ENCODE data around the gene RNASE7. TPM values are rescaled to one million over a fixed set of nuclear protein-coding genes. Genes with fewer than 3 reads are reported as not detected.
A peak's percentile ranks its signal among the peaks of the same experiment; 100 is the strongest.

Gene RNASE7
- total RNA-seq, 2 experiments from 2014 or later: not detected

DNA sequence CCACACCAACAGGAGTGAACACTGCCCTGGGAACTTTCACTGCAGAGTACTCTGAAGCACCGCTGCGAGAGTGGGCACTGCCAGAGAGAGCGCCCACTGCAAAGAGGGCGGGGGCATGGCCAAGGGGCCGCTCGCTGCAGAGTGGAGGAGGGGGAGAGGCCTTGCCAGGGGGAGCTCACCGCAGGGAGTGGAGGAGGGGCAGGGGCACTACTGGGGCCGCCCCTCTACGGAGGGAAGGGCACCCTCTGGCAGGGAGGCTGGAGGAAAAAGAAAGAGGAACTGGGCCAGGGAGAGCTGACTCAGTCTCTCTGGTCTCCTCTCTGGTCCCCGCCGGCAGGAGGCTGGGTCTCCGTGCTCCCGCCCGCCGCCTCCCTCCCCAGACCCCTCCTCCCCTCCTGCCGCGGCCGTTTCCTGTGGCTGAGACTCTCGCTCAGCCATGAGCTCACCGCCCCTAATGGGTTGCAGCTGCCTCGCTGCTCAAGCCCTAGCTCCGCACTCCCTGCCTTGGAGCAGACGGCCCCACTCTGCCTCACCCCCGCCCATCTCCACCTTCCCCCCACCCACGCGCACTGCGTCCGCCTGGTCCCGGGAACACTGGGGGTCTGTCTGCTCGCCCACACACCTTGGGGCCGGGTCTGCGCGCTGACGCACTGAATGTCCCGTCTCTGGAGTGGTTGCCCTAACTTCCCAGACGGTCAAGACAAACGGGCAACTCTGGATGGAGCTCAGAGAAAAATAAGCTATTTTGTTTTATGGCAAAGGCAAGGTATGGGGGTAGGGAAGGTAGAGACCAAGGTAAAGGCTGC, 29.3 kb downstream of the RNASE7 start:
- Mint-ChIP-seq H3K4me3 (peak overlapping the region; percentile 86), H3K4me1 (ENCODE audit: low read depth) (peaks cover 37% of the 10 kb centered on the region), H3K27ac (no peak overlapping the region), H3K27me3 (peaks cover 71% of the 10 kb centered on the region), H3K36me3 (ENCODE audit: low read depth) (no peaks in the 10 kb centered on the region), H3K9me3 (no peaks in the 10 kb centered on the region)
- Histone ChIP-seq H3K27me3 (ENCODE audit: control insufficient read depth in 1 of 2, insufficient read depth in 2 of 2, low read length in 2 of 2) (peaks cover 40 to 59% of the 10 kb centered on the region in 2 experiments), H3K4me3 (ENCODE audit: low read length) (peak overlapping the region; percentile 51), H3K4me1 (ENCODE audit: insufficient read depth, low read length) (peaks cover 37% of the 10 kb centered on the region), H3K9me3 (ENCODE audit: control insufficient read depth in 1 of 2, insufficient read depth in 1 of 2, low read length in 2 of 2) (peaks cover 0 to 13% of the 10 kb centered on the region in 2 experiments), H3K27ac (ENCODE audit: low read depth in 1 of 2, low read length in 2 of 2) (no peak overlapping the region), H3K36me3 (ENCODE audit: insufficient read depth, low read length) (no peaks in the 10 kb centered on the region)
- DNase-seq (peak in 8 of 14 experiments; percentile 19 to 76 (median 50)), ATAC-seq (ENCODE audit: poor library complexity) (peak; percentile 37)
- ChIA-PET CTCF (interaction anchor here (0.9 to 2.7 kb wide), 5 partner anchors 17 to 56 kb away, joined by 3 to 26 read pairs (median 10); no protein-coding TSS in a partner anchor), POLR2A (interaction anchor here (0.7 to 2.1 kb wide), 8 partner anchors 16 to 74 kb away, joined by 3 to 15 read pairs (median 4); partner anchors contain the start of gene ZNF219)
- TF ChIP-seq CTCF (IDR thresholded peaks at IDR 0.05): no peak
- intact Hi-C loops (cut with DNase I, micrococcal nuclease): no loop called here

GRCh38 chr14:21072031-21072473, 29.9 kb downstream of the RNASE7 start:
- Mint-ChIP-seq H3K4me1 (ENCODE audit: low read depth) (peaks cover 37% of the 10 kb centered on the region), H3K36me3 (ENCODE audit: low read depth) (no peaks in the 10 kb centered on the region), H3K27me3 (peaks cover 65% of the 10 kb centered on the region), H3K4me3 (peak overlapping the region; percentile 66), H3K9me3 (no peaks in the 10 kb centered on the region), H3K27ac (no peak overlapping the region)
- no peak overlapping the region for H3K4me3 ChIP-seq (ENCODE audit: low read length)
- peak in 1 of 14 experiments; percentile 20 for DNase-seq
- no peak for TF ChIP-seq CTCF (IDR thresholded peaks at IDR 0.05)
- no peak for ATAC-seq (ENCODE audit: poor library complexity)
- intact Hi-C loops (cut with DNase I, micrococcal nuclease): no loop called here
- no peak overlapping the region for H3K27ac ChIP-seq (ENCODE audit: low read depth in 1 of 2, low read length in 2 of 2)
- no peaks in the 10 kb centered on the region for H3K36me3 ChIP-seq (ENCODE audit: insufficient read depth, low read length)
- H3K9me3 ChIP-seq (ENCODE audit: control insufficient read depth in 1 of 2, insufficient read depth in 1 of 2, low read length in 2 of 2): peaks cover 0 to 13% of the 10 kb centered on the region in 2 experiments
- ChIA-PET CTCF (interaction anchor here (1.5 to 2.7 kb wide), 4 partner anchors 16 to 57 kb away, joined by 8 to 26 read pairs (median 15); no protein-coding TSS in a partner anchor), POLR2A (interaction anchor here (1.3 to 2.1 kb wide), 4 partner anchors 15 to 32 kb away, joined by 3 to 15 read pairs (median 7); partner anchors contain the start of gene ZNF219)
- peaks cover 40 to 55% of the 10 kb centered on the region in 2 experiments for H3K27me3 ChIP-seq (ENCODE audit: control insufficient read depth in 1 of 2, insufficient read depth in 2 of 2, low read length in 2 of 2)
- H3K4me1 ChIP-seq (ENCODE audit: insufficient read depth, low read length): peaks cover 37% of the 10 kb centered on the region

DNA sequence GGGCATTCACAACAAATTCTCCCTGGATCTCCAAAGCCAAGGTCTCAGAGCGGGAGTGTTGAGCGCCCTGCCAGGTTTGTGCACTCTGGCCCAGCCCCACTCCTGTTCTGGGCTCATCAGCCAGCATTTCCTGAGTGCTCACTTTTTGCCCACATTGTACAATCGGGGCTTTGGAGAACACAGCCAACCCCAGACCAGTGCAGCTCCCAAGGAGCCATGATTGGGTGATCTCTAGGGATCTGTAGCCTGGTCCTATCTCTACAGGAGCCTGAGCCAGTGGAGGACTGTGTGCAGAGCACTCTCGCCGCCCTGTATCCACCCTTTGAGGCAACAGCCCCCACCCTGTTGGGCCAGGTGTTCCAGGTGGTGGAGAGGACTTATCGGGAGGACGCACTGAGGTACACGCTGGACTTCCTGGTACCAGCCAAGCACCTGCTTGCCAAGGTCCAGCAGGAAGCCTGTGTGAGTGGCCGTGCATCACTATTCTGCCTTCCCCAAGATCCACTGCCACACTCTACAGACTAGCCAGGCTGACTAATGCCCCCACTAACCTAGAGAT, 30.7 kb downstream of the RNASE7 start:
- Mint-ChIP-seq H3K9me3 (no peaks in the 10 kb centered on the region), H3K27me3 (peaks cover 61% of the 10 kb centered on the region), H3K4me1 (ENCODE audit: low read depth) (peaks cover 37% of the 10 kb centered on the region), H3K27ac (no peak overlapping the region), H3K4me3 (peak overlapping the region; percentile 66), H3K36me3 (ENCODE audit: low read depth) (no peaks in the 10 kb centered on the region)
- H3K9me3 ChIP-seq (ENCODE audit: control insufficient read depth in 1 of 2, insufficient read depth in 1 of 2, low read length in 2 of 2): peaks cover 0 to 13% of the 10 kb centered on the region in 2 experiments
- CTCF ChIA-PET: interaction anchor here (2.5 to 2.7 kb wide), 2 partner anchors 20 to 31 kb away, joined by 20 to 26 read pairs; no protein-coding TSS in a partner anchor
- POLR2A ChIA-PET: interaction anchor here (1.3 kb wide), 1 partner anchor 14 kb away, joined by 3 read pairs; no protein-coding TSS in a partner anchor
- ATAC-seq (ENCODE audit: poor library complexity) (no peak), DNase-seq (no peak)
- H3K4me1 ChIP-seq (ENCODE audit: insufficient read depth, low read length): peaks cover 37% of the 10 kb centered on the region
- H3K4me3 ChIP-seq (ENCODE audit: low read length): no peak overlapping the region
- peaks cover 40 to 48% of the 10 kb centered on the region in 2 experiments for H3K27me3 ChIP-seq (ENCODE audit: control insufficient read depth in 1 of 2, insufficient read depth in 2 of 2, low read length in 2 of 2)
- TF ChIP-seq CTCF (IDR thresholded peaks at IDR 0.05): no peak
- H3K27ac ChIP-seq (ENCODE audit: low read depth in 1 of 2, low read length in 2 of 2): no peak overlapping the region
- H3K36me3 ChIP-seq (ENCODE audit: insufficient read depth, low read length): no peaks in the 10 kb centered on the region
- intact Hi-C loops (cut with DNase I, micrococcal nuclease): no loop called here
